GM18505 (cell line): ENCODE data around the gene AFF1.

Source experiments
- ATAC-seq: cut with Tn5 transposase; IDR thresholded peaks from one replicate; pipeline ENCODE4 v1.9.1; 2021; ENCODE audit not compliant: unreplicated experiment
- POLR2A ChIP-seq: IDR thresholded peaks from 4 replicates; pipeline ENCODE4 v1.6.1; 2011; ENCODE audit warnings: borderline replicate concordance; ENCODE audit not compliant: insufficient read depth, insufficient read length; ENCODE audit errors: extremely low read depth

The AFF1 gene

DNA sequence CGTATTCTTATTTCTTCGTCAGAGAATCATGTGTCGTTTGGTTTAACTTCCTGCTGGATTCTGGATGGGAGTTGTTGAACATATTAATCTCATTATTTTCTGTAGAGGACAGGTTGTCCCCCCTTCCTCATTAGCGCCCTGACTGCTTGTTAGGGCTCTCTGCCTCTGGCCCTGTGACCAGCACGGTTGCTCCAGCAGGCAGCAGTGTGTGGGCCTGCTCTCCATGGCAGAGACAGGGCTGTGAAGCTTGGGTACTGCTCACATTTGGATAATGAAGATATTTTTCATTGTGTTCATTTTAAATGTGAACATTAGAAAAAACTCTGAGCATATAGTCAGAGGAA is 182.9 kb downstream of the AFF1 start:
- ATAC-seq, result no peak
- TF ChIP-seq POLR2A, result no peak

DNA sequence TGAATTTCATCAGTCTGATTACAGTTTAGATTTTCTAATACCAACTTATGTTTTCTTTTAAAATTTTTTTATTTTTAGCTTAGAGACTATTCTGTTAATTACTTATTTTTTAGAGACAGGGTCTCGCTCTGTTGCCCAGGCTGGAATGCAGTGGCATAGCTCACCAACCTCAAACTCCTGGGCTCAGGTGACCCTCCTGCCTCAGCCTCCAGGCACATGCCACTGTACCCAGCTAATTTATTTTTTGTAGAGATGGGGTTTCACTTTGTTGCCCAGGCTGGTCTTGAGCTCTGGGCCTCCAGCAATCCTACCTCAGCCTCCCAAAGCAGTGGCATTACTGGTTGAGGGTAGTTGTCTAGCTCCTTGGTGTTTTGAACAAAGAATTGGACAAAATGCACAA is 183.6 kb downstream of the AFF1 start:
- no peak for TF ChIP-seq POLR2A
- ATAC-seq, result no peak

DNA sequence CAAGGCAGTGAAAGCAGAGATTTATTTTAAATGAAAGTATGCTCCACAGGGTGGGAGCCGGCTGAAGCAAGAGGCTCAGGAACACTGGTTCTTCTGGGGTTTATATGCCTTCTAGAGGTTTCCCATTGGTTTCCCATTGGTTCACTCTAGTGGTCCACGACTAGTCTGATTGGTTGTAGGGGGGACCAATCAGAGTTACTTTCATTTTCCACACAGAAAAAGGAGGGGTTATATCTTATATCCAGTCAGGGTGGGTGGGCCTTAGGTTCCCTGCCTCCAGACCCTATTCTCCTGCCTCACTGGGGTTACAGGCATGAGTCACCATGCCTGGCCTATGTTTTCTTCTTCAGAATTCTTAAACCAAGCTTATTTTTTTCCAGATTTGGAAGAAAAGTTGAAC is 184.0 kb downstream of the AFF1 start:
- TF ChIP-seq POLR2A, result no peak
- ATAC-seq, result no peak

DNA sequence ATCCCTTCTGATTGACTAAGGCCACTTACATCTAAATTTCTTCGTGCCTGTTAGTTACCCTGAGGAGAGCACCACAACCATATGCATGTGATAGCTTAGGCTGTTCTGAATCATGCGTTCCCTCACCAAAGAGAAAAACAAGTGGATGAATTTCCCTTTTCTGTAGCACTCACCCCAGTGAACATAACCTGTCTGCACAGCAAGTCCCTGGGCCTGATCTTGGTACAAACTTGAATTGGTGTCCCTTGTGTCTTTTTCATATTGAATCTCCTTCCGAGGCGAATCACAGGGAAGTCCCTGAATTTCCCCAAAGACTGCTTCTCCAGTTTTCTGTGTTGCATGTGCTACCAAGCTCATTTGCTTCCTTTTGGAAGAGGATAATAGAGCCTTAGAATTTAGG is 185.2 kb downstream of the AFF1 start:
- TF ChIP-seq POLR2A, result no peak
- ATAC-seq, result no peak

DNA sequence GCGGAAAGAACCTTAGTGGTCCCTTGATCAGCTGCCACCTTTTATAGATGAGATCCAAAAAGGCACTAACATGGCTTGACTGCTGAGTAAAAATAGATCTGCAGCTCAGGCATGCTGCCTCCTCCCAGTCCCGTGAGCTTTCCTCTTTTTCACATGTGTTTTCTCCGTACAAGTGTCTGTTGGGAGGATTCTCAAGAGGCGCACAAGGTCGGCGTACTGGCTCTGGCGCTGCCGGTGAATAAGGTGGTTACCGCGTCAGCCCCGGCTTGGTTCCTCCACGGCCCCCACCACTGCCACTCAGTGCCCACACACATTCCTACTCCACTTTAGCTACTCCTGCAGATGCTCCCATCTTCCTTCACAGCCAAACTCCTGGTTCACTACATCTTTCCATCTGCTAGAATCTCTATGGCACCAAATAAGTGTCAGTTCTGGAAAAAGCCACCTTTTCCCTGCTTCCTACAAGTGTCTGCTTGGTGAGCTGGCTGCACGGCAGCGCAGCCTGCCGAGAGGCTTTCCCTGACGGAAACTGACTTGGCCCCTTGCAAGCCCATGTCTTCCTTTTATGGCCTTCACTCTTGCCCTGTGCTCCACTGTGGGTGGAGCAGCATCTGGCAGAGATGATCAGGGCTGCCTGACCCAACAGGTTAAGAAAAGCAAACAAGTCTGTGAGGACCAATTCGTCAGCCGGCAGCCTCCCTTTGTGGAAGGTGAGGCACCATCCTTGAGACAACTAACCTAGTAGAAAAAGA is 185.8 kb downstream of the AFF1 start:
- no peak for ATAC-seq

DNA sequence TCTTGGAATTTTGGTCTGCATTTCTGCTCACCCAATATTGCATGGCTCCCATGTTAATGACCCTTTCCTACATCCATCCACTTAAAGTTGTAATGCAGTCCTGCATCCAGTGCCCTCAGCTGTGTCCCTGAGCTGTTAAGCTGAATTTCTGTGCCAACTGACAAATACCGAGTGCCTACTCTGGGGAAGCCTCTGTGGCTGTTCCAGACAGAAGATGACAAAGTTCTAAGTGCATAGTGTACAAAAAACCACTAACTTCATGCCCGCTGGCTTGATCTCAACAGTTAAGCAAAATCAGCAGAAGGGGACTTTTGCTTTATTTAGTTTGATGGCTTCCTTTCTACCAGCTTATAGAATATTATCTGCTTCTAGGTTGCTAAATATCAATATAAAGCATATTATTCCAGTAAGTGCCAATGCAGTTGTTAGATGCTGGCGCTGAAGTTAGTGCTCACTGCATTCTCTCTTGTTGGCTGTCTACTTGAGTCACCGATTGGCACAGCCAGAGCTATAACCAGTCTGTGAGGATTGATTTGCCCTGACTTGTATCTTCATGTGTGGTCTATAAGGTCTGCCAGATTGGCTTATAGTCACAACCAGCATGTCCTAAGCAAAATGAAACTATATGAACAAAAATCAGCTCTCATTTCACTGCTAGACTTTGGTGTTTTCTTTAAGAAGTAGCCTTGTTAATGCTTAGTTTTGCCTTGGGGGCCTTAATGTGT is 186.7 kb downstream of the AFF1 start:
- no peak for ATAC-seq
- TF ChIP-seq POLR2A, result no peak

More for the DNA sequence above, 185.8 kb downstream of the AFF1 start:
- no peak for TF ChIP-seq POLR2A

DNA sequence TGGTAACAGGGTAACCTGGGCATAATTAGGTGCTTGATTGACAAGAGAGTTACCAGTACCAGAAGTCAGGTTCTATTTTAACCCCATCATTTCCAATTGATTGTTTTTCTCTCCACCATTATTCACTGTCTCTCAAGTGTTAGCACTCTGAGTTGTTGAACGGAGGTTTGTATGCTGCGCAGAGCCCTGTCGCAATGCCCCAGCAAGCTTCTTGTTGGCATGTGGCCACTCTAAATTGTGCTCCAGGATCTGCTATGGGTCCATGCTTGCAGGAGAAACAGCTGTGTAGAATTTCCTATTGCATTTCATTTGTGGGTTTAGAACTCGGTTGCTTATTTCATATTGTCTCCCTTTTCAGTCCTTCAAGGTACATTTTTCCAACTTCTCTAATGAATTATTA is 187.4 kb downstream of the AFF1 start:
- ATAC-seq, result no peak
- no peak for TF ChIP-seq POLR2A

DNA sequence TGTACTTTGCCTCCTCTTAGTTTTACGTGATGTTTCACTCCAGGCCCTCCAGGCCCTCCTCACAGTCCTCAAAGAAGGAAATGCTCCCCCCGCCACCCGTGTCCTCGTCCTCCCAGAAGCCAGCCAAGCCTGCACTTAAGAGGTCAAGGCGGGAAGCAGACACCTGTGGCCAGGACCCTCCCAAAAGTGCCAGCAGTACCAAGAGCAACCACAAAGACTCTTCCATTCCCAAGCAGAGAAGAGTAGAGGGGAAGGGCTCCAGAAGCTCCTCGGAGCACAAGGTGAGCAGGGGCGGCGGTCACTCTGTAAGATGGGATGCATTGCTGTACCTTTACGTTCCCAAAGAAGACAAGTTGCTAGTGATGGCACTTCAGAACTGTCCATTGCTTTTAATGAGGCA is 191.2 kb downstream of the AFF1 start:
- no peak for TF ChIP-seq POLR2A
- ATAC-seq, result no peak

DNA sequence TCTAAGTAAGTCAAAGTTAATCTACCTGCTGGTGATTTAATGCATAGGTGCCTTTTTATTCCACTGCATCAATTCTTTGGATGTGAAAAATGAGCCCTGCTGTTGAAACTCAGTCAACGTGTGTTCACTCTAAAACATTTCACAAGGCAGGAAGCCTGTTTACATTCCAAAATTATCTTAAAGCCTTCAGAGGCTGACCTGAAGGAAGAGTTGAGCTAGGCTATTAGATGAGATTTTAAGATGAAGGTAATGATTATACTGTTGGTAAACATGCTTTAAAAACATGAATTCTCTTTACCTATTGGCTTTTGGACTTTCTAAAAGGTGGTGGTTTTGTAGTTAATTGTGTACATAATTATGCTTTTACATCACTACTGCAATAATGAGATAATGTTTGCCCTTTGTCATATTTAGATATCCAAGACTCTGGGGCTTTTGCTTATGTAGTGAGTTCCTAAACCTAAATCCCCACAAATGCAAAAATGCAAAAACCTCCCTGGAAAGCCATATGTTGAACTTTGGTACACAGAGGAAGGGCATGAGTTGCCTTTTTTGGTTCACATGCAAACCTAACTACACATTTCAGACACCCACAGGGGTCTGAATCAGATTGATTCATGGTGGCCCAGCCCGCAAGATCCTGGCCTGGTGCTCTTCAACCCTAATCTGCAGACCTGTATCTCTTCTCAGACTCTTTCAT is 193.3 kb downstream of the AFF1 start:
- no peak for TF ChIP-seq POLR2A
- no peak for ATAC-seq

DNA sequence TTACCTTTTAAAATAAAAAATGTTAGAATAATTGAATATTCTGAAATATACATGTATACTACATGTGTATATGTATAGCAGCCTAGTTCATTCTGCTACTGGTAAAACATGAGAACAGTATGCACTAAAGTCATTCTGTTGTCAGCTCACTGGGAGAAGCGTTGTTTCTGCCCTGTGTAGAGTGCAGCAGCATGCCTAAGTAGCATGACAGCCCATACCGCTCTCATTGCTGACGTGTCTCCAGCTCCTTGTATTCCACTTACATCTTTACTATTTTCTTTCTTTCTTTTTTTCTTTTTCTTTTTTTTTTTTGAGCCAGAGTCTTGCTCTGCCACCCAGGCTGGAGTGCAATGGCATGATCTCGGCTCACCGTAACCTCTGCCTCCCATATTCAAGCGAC is 194.9 kb downstream of the AFF1 start:
- no peak for ATAC-seq
- TF ChIP-seq POLR2A, result no peak

DNA sequence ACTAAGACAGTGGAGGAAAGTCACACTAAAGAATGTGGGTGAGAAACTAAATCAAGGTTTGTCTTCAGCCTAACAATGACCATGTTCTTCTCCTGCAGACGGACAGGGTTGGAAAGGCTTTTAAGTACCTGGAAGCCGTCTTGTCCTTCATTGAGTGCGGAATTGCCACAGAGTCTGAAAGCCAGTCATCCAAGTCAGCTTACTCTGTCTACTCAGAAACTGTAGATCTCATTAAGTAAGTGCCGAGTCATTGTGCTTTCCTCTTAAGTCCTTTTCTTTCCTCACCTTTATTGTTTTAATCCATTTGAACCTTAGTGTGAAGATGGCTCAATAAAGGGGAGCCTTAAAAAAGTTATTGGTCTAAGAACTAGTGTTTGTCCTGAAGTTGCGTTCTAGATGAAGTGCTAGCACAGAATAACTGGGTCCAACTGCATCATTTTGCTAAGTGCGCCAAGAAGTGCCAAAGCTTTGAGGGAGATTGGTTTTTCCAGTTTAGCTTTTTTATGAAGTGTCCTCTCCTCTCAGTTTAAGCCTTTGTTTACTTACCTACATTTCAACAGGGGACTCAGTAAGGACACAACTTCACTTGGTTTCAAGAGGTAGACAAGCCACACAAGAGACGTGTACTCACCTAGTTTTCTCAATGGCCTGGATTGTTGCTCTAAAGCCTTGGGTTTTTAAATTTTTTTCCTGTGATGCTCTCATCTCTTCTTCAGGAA is 196.3 kb downstream of the AFF1 start:
- ATAC-seq, result no peak
- no peak for TF ChIP-seq POLR2A

DNA sequence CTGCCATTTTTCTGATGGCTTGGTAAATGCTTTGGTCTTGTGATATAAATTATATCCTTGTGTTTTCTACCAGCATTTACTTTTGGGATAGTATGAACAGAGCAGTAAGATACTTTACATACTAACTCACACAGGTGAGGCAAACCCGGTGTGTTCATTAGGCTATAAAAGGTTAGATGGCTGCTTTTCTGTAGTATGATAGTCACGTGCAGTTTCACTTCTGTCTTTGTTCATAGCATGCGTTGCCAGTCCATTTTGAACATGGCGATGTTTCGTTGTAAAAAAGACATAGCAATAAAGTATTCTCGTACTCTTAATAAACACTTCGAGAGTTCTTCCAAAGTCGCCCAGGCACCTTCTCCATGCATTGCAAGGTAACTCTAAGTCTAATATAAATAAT is 197.2 kb downstream of the AFF1 start:
- no peak for ATAC-seq
- no peak for TF ChIP-seq POLR2A

DNA sequence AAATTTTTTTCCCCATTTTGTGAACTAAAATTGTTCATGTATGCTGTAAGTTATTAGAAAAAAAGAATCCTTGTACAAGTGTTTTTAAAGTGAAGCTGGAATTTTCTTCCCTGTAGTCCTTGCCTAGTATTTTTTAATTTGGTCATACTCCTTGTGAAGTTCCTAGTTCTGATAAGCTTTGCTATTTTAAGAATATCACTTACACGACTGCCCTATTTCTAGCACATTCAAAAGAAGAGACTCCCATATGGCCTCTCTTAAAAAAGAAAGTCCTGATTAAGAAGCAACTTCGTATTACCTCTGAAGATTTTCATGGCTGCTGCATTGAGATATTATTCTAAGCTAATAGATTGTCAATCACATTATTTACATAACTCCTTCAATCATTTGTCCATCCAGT is 198.4 kb downstream of the AFF1 start:
- no peak for TF ChIP-seq POLR2A
- ATAC-seq, result no peak
